Measurements from ENCODE around the gene RALGAPA2.

Gene RALGAPA2

DNA sequence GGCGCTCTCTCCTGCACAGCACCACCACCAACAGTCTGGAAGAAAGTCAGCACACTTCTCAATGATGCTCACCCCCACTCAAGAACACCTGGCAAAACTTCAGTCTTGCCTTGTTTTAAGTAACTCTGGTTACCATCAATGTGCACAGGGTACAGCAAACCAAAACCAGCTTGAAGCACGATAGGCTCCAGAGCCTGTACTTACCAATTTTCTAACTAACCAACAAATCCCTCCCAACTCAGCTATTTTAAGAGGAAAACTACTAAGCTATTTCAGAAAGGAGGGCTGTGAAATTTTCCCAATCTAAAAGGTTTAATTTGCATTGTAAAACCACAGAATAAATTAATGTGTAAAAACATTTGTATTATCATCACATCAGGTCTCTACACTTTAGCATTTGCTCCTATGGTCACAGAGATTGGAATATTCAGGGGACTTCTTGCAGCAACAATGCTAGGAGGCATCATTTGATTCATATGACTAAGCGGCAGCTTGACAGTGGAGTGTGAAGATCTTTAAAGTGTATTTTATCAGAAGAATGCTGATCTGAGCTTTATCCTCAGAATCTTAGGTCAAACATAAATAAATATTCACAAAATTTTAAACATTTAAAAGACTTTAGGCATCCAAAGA, 82.8 kb downstream of the RALGAPA2 start:
- no peak for DNase-seq (ENCODE audit: low read depth)

DNA sequence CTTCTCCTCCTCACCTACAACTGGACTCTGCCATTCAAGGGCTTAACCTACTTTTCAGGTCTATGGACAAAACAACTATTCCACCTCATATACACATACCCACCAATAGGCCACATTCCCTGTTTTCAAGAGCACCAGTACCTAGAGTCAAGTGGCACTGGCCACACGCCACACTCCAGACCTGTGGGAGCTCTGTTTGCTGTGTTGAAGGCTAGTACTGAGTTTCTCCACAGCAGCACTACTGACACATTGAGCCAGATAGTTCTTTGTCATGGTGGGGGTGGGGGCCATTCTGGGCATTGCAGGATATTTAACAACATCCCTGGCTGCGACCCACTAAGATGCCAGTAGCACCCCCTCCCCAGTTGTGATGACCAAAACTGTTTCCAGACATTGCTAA, 84.1 kb downstream of the RALGAPA2 start:
- DNase-seq (ENCODE audit: low read depth) = no peak

DNA sequence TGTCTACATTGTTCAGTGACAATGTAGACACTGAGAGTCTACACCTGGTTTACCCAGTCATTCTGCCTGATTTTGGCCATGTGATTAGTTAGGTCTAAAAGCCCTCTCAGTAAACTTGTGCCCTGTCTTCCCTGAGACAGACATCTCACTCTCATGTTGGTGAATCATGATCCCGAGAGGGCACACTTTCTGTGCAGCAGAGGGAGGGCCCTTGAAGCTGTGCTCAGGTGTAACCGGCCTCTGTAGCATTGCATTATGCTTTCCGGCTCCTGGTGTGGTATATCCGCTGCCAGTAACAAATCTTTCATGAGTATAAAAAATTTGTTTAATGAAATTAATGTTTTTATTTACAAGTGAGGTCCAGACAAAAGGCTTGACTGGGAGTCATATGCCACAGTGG, 85.0 kb downstream of the RALGAPA2 start:
- no peak for DNase-seq (ENCODE audit: low read depth)

DNA sequence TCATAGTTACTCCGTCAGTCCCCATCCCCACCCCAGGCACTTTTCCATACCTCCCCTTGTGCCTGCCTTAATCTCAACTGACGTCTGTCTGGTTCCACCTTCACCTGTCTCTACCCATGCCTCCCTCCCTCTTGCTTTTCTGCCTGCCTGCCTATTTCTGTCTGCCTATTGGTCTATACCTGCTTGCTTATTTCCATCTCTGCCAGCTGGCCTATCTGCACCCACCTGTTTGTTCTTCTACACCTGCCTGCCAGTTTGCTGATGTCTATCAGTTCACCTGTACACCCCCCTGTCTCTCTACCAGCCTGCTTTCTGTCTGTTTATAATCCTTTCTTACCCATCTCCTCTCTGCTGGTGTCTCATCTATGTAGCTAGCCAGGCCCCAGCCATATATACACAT, 87.5 kb downstream of the RALGAPA2 start:
- DNase-seq (ENCODE audit: low read depth) = no peak

DNA sequence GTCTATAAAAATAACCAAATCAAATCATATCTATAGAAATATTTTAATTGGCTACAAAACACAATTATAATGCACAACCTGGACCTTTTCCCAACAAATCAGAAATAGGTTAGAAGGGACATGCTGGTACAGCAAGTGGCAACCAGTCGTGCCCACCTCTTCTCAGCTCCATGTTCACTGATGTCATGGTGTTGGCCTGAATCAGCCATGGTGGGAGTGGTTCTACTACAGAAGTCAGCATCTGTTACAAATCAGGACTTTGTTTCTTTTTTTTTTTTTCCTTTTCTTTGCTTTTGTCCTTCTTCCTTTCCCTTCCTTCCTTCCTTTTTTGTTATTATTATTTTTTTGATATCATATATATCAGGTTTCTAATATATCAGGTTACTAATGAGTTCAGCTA, 91.2 kb downstream of the RALGAPA2 start:
- no peak for DNase-seq (ENCODE audit: low read depth)

DNA sequence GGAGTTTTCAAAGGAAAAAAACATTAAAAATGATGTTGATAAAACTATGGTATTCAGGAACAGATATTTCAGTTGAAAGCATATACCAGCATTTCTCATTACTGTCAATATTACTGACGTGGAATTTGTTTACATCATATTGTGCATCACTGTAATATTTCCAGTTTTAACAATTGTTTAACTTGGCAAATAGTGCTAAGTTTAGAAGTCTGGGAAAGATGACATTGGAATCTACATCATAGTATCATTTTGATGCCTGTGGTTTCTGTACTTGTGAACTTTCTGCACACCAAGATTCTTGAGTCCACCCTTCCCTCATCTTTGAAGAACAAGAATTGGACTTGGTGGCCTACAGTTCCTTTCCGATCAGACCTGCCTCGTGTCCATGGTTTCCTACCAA, 98.1 kb downstream of the RALGAPA2 start:
- DNase-seq (ENCODE audit: low read depth) = peak; percentile 60

DNA sequence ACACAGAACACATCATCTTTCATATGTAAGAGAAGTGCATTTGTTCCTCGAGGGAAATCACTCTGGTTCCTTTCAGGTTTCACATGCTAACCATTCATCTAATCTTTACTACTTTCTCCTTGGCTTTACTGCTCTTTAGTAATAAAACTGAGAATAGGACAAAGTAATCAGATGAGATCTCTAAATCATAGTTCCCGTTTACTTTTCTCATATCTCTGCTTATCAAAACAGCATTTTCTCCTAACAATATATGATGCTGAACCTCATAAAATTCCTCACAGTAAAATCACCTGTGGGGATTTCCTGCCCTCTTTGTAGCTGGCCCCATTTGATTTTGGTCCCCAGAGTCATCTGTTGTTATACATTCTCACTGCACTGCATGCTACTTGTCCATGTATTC, 100.2 kb downstream of the RALGAPA2 start:
- no peak for DNase-seq (ENCODE audit: low read depth)

DNA sequence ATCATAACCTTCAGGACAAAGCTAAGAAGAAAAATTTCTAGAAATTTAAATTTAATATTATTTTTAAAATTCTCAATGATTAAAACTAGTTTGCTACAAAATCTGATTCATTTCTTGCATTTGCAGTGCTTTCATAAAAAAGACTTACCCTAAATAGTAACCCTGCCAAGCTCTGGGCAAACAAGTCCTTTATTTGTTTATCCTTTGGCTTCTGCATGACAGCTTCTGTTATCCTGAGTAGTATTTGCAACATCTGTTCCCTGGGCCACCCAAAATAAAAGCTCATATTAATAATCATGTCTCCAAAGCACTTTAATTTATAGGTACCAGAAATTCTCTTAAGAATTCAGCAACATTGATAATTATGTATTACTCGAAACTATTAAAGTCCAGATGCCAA, 101.3 kb downstream of the RALGAPA2 start:
- DNase-seq (ENCODE audit: low read depth) = no peak

DNA sequence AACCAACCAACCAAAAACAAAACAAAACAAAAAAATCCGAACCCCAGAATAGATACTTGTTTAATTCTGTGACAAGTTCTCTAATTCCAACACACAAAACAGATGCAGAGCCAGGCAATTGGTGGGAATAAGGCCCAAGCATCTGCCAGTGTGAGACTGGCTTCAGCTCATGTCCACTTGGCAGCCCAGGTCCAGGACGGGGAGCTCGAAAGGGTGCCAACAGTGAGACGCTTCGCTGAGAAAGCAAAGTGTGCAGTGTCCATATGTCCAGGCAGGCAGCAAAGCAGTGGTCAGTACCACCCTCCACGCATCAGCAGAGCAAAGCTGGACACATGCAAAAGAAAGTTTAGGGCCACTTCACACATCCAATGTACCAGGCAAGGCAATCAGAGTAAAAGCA, 102.9 kb downstream of the RALGAPA2 start:
- no peak for DNase-seq (ENCODE audit: low read depth)

DNA sequence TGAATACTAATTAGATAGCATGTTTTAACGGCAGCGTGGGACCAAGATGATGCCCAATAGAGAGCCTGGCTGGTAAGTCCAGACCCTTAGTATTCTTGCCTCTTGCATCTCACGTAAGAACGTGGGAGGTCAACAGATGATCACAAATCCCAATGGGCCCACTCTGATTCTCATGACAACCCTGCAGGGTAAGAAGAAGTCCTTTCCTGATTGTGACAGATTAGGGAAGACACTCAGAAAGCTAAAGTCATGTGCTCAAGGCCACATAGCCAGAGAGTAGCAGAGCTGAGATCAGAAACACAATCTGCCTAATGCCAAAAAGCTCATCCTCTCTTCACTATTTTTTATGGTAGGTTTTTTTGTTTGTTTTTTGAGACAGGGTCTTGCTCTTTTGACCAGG, 103.8 kb downstream of the RALGAPA2 start:
- no peak for DNase-seq (ENCODE audit: low read depth)

DNA sequence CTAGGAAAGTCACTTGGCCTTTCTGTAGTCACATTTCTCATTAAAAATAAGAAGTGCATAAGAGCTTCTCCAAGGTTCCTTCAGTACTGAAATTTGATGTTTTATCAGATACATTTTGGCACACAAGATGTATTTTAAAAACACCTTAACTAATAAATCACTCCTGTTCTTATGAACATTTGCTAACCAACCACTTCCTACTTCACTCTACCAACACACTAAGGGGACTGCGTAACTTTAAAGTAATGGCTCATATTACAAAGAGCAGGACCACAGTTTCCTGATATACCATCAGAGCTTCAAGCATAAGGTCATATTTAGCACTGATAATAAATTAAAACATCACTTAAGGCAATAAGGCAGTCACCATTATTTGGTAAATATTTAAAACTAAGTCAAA, 104.4 kb downstream of the RALGAPA2 start:
- no peak for DNase-seq (ENCODE audit: low read depth)

DNA sequence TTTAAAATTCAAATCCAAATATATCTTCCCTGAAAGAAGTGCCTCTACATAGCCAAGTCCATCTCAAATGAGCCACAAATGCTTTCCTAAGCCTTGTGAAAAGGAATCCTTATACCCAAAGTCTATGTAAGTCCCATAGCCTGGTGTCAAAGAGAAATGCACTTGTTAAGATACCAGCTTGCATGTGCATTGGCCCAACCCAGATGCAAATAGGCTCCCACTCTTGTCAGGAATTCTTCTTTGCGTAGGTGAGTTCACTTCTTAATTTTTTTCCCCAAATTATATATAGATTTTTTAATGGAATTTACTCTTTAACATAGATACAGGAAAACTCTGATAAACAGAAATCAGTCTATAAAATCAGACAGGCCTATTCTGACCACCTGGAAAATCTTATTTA, 105.6 kb downstream of the RALGAPA2 start:
- no peak for DNase-seq (ENCODE audit: low read depth)

DNA sequence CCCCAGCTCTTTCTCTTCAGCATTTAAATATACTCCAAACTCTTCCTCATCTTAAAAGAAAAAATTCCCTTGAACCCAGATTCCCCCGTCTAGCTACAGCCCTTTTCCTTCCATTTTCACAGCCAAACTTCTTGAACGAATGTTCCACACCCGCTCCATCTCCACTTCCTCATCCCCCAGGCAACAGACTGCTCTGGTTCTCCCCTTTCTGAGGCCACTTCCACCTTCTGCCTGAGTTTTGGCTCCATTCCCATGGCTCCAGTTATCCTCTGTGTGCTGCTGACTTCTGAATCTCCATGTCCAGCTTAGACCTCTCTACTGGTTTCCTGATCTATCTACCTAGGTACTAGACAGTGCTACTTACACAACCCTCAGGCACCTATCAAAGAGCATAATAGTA, 106.4 kb downstream of the RALGAPA2 start:
- DNase-seq (ENCODE audit: low read depth) = no peak

DNA sequence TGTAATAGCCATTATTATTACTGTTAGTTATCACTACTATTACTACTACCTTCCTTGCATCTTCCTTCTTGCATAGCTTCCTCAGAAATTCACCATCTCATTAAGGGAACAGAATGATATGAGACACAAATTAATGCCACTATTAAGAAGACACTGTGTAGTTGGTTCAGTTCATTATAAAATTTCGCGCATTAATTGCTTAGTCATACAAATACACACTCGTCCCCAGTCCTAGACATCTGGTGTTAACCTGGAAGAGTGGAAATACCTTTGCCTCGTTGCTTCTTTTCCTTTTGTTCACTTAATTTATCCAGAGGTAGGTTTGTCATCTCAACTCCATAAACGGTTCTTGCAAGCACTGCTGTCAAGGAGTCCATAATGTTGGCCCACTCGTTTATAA, 107.5 kb downstream of the RALGAPA2 start:
- no peak for DNase-seq (ENCODE audit: low read depth)

DNA sequence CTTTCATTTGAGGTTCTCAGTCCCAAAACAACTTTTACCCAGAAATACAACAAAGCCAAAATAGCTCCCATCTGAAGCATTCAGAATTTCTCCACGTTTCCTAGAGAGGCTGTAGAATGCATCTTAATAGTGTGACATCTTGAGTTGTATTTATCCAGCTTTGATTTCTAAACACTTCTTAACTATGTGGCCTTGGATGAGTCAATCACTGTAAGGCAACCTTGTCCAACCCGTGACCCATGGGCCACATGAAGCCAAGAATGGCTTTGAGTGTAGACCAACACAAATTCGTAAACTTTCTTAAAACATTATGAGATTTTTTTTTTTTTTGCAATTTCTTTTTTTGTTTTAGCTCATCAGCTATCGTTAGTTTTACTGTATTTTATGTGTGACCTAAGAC, 108.1 kb downstream of the RALGAPA2 start:
- no peak for DNase-seq (ENCODE audit: low read depth)

DNA sequence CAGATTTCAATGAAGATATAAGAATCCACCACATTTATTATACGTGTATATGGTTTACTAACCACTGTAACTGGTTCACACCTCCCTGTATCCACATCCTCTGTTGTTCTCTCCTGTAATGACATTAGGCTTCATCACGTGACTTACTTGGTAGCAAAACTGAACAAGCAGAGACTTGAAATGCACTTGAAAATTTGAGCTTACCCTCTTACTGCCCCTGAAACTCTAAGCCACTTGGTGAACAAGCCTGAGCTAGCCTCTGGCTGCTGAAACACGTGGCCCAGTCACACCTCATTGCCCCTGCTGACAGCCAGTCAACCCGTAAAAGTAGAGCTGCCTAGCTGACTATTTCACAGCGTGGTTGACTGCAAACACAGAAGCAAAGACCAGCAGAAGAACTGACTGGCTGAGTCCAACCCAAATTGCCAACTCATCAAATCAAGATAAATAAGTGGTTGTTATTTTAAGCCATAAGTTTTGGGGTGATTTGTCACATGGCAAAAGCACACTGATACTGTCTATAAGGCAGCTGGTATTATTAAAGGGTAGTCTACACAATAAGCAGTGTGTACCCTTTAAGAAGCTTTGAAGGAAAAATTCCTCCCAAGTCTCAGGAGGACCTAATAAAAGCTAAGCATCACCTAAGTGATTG, 109.0 kb downstream of the RALGAPA2 start:
- no peak for DNase-seq (ENCODE audit: low read depth)

DNA sequence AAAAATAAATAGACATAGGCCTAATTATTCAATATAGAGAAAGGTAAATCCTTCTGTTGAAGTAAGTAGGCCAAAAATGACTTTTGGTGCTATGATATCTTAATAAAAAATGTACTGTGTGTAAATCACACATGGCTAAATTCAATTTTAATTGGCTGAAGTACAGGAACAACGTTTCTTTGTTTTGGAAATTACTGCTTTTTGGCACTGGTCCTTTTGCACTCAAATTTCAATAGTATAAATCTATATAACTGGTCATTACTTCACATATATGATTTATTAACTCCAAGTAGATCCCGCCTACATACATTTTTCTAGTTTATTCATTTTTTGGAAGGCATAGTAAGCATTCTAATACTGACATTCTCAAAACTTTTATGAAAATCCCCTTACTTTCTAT, 114.5 kb downstream of the RALGAPA2 start:
- no peak for DNase-seq (ENCODE audit: low read depth)

DNA sequence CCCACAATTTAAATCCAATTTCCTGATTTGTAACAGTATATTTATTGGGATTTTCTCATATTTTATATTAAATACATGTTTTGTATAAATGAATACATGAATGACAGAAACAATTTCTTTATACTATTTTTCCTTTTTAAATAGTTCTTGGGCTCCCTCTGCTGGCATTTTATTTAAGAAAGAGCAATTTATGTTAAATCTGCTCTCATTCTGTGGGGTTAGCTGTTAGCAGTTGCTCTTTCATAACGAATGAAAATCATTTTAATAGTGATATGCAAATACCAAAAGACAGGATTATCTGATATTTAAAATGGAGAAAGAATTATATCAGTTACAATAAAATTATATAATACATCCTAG, 118.3 kb downstream of the RALGAPA2 start:
- DNase-seq (ENCODE audit: low read depth) = peak; percentile 36

DNA sequence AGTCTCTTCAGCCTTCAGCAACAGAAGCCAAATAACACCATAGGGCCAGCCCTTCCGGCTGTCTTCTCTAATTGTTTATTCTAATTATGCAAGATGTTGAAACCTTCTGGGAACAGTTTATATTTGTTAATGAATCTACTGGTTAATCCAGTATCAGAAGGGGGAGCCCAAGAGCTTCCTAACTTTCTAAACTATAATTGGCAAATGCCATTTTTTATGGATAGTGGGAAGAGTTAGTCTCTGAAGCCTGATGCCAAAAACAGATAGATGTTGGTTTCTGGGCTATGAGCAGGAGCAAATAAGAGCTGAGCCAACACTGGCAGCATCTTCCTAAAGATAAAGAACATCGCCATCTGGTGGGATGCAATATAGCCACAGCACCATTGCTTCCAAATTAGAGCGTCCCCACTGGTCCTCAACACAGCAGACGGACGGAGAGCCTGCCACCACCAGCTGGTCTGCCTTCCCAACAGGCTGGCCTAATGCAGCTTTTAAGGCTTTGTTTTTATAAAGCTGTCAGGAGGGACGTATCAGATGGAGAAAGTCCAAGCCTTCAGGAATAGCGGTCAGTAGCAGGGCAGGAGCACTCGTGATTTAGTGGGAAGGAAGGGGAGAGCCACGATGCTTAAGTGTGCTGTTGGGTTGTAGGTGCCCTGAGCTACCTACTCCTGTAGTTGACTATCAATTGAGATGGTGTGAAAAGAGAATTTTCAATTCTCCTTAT, 118.8 kb downstream of the RALGAPA2 start:
- DNase-seq (ENCODE audit: low read depth) = peak; percentile 66

DNA sequence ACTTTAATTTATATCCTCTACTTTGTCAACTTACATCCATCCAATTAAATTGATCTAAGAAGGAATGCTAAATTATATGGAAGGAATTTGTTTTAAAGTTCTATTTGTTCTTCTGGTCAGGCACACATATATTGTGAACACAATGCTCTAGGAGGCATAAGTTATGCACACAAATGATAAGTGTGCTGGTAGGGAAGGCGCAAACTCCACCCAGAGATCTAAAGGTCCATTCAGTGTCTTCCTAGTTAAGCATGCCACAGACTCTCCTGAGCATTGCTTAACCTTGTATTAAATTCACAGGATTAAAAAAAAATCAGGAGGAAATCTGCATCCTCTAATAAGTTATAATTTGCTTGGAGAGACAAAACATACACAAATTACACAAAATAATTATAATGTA, 127.3 kb downstream of the RALGAPA2 start:
- DNase-seq (ENCODE audit: low read depth) = no peak

DNA sequence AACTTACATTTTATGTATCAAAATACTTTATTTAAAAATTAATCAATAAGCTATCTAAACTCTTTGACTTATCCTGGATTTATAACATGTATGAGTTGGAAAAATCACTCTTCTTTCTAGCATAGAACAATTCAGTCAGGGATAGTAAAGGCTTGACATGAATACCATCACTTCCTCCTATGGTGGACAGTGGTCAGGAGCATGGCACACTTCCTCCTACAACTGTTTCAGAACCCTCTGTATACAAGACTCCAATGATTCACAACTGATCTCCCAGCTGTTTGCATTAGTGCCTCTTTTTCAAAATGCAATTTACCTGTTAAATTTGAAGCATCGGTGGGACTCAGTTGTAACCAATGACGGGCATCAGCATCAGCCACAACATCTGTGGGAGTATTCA, 129.7 kb downstream of the RALGAPA2 start:
- DNase-seq (ENCODE audit: low read depth) = no peak

DNA sequence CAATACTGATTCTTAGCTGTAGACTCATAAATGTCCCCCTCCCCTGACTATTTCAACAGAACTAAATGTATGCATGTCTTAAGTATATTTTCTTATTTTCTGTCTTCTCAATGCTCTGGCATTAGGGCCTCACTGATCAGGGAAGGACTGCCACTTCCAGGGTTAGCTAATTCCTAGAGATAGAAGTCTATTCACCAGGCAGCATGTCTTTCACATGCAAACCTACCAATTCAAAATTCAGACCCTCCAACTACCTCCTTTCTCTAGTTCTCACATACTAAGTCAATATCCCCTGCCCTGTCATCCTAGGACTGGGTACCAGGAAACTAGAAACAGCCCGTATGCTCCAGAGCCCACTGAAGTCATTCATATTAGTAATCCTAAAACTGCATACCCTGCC, 132.3 kb downstream of the RALGAPA2 start:
- no peak for DNase-seq (ENCODE audit: low read depth)

DNA sequence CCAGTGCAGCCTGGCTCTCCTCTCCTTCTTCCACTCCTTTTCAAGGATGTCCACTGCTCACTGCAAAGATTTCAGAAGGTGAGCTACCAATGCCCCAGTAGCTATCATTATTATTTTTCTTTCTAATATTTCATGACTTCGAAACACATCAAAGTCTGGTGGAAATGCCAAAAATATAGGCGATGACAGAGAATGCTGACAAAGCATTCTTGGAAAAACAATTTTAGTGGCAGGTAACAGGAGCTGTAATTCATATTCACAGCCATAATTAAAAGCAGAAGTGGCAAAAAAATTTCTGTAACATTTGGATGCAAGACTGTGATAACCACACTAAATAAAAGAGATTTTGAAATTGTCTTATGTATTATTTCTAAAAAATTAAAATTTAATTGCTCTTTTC, 133.6 kb downstream of the RALGAPA2 start:
- no peak for DNase-seq (ENCODE audit: low read depth)

DNA sequence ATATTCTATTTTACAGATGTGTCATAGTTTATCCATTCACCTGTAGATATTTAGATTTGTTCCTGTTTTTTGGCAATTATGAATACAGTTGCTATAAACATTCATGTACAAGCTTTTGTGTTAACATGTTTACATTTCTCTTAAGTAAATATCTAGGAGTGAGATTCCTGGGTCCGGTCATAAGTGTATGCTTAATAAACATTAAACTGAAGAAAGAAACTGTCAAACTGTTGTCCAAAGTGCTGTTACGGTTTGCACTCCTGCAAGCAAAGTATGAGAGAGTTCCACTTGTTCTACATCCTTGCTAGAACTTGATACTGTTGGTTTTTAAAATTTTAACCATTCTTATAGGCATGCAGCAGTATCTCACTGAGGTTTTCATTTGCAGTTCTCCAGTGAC, 138.6 kb downstream of the RALGAPA2 start:
- no peak for DNase-seq (ENCODE audit: low read depth)

Measured in EH (cell line).